Fibroblast of skin of left quadriceps (primary cell): ENCODE data around the gene ITGA11.
"Not testable (repeated sequence)": the region's sequence is repeated elsewhere in the genome, so short reads cannot be mapped to it uniquely, and the experiment has no call there.

Experiments used
- DNase-seq, 2 experiments: peaks; one replicate each; pipeline ENCODE4 v3.0.0-alpha.2; 2013; ENCODE audit warnings: low read depth in 2 of 2

Gene ITGA11

DNA sequence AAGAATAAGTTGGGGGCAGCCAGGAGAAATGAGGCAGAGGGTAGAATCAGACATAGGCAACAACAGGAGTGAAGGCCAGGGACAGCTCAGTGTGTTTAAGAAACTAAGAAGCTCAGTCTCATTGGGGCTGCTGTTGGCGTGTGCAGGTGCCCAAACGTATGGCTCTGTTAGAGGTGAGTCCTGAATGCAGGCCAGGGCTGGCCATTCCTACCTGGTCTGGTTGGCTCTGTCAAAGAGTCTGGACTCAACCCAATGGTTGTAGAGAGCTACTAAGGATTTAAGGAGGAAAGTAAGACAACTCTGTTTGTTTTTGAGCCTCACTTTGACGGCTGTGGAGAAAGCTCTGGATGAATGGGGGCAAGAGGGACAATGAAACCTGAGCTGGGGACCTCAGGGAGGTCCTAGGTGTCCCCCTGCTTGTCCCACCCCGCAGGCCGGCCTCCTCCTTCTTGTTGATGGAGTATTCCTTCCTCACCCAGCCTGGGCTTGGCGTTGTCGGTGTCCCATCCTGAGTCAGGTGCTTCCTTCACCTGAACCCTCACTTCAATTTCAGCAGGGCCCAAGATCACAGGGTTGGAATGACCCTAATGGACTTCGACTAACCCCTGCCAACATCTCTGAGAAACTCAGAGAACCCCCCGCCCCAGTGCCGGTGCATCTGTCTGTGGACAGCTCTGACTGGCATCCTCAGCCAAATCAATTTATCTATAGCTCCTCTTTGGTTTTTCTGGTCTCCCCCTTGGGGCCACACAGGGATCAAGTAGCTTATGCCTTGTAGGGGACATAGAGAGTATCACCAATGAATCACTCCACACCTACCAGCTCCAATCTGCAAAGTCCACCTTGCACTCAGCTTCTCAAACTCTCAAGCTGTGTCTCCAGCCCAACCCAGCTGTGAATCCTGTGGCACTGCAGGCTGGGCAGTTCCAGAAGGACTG is 8.3 kb downstream of the ITGA11 start:
- DNase-seq = no peak

DNA sequence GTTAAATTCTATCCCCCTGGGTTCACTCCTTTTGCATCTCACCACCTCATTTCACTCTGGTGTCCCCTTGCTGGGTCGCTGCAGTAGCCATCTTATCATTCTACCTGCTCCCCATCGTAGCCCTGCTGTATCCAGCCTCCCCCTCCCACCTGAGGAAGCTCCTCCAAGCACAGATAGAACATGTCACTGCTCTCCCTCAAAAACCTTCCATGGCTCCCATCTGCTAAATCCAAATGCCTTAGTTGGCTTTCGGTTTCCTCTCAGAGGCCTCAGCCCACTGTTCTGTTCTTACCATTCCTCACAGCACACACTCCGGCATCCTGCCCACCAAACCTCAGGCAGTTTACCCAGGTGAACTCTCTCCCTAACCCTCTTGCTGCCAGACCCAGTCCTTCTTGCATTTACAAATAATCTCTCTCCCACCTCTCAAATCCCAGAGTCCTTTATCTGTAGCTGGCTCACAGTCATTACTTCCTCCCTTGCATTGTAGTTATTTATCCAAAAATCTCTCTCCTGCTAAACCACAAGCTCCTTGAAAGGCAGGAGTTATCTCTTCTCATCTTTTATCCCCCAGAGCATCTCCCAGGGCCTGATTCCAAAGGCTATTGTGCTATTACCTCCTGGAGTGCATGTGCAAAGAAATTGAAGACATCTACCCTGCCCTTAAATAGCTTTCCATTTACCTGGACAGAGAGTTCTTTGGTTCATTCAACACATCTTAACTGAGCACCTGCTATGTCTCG is 9.4 kb downstream of the ITGA11 start:
- not testable (repeated sequence) for DNase-seq

GRCh38 chr15:68421798-68422402 is 10.1 kb downstream of the ITGA11 start:
- no peak for DNase-seq

GRCh38 chr15:68421115-68421551 is 10.8 kb downstream of the ITGA11 start:
- no peak for DNase-seq

DNA sequence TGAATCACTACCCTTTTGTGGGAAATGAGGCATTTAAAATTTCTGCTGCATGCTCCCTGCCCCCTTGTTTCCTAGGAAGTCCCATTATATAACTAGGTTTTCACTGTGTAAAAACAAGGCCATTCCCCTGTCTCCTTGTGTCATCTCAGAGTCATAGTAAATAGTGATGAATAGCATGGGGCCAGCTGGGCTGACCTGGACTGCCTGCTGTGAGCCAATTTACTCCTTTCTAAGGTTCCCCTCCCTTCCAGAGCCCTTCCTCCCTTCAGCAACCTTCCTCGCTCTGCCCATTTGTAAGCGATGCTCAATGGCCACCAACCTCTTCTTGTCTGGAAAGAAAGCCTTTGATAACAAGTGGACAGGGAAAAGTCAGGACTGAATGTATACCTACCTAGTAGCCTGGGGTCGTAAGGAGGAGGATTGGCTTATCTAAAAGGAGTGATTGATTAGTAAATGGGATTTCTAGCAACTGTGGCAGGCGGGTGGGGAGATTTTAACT is 11.7 kb downstream of the ITGA11 start:
- no peak for DNase-seq

DNA sequence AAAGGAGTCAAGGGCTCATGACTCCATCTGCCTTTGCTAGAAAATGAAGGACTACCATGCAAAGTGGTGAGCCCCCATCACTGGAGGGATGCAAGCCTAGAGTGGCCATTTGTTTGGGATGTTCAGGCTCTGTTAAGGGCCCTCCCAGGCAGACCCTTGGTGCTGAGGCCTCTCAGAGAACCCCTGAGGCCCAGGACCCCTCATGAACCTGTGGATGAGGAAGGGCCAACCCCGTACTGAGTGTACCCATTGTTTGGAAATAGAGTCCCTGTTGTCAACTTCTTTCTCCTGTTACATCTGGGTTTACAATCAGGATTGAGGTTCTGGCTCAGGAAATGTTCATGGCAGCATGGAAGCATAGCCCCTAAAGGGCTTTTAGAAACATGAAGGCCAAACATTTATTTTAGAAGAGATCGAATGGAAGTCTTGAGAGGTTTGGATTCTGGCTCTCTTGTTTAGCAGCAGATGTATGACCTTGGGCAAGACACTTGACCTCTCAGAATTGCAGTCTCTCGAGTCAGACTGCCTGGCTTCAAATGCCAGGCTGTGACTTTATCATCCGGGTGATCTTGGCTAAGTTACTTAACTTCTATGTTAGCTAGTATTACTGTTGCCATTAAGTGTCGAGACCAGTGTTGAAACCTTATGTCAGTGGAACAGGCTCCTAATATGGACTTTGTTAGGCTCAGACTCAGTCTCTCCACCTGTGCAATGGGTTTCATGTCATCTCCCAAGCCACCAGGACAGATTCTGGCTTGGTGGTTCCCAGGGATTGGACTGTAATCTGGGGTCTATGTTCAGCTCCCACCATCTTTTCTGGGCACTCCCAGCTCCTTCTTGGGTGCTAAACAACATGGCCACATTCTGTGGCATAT is 12.4 kb downstream of the ITGA11 start:
- DNase-seq = no peak

DNA sequence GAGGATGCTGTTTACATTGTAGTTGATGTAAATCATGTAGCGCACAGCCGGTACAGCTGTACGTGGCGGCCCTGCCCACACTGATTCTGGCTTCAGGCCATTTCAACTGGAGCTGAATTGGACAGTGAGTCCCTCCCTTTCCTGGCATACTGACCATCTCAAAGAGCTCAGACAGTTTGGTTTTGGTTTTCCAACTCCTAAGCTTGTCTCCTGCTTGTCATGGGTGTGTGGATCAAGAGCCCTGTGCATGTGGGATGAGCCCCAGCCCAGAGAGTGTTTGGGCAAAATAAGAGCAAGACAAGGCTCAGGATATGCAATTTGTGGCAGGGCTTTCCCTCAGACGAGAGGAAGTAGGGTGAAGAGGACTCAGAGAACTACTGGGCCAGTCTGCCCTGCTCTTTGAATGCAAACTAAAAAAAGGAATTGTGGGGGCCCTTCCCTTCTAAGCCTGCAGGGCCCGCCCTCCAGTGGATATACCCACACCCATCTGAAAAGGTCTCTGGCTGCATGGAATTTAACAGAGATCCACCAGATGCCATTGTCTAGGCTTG is 13.3 kb downstream of the ITGA11 start:
- DNase-seq = no peak

DNA sequence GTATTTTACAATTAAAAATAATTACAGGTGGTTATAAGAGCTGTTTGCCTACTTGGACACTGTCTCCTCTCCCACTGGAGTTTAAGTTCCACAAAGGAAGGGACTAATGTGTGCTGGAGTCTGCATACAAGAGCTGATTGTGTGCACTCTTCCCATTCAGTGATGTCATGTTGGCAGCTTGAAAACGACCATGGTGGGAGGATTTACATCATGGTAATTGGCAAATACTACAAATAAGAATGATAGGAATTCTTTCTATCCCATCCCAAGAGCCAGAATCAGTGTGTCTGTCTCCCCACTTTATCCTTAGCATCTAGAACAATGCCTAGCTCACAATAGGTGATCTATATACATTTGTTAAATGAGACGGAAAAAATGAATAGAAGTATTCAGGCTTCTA is 14.1 kb downstream of the ITGA11 start:
- DNase-seq = no peak

GRCh38 chr15:68417051-68417450 is 14.9 kb downstream of the ITGA11 start:
- DNase-seq = no peak

DNA sequence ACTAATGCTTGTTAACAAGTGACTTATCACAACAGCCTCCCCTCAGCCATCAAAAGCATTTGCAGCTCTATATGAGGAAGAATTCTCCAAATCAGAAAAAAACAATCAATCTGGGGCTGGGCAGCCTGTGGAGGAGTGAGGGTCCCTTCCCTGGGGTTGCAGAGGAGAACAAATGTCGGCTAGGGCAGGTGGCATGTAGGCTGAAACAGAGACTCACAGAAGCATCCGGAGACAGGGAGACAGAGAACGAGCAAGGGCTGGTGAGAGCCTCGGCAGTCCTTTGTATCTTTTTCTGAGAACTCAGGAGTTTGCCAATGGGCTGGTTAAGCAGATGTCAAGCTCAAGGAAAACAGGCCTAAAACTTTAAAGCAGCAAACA is 15.8 kb downstream of the ITGA11 start:
- DNase-seq = no peak

DNA sequence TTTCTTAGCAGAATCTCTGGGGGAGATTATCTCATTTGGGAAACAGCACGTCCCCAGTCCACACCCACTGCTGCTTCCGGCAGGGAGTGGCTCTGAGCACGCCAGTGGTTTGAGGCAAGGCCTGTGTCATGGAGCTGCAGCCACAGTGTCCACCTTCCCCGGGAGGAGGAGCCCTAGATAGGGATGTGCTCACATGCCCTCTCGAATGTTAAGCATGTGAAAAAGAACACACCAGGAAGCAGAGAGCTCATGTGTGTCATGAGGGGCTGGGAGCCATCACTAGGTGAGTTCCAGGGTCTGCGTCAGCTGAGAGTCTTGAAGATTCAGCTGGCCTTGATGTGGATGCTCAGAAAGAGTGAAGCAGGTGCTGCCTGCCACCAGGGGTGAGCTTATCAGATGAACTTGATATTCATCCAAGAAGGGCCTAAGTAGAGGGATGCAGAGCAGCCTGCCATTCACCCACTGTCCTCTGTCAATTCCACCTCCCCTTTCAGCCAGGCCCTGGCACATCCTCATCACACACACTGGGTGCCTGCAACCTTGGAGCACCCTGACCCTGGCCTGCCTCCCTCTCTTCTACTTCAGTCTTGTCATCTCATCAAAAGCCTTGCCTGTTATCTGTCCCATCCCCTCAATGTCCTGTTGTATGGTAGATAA is 16.3 kb downstream of the ITGA11 start:
- DNase-seq = no peak

DNA sequence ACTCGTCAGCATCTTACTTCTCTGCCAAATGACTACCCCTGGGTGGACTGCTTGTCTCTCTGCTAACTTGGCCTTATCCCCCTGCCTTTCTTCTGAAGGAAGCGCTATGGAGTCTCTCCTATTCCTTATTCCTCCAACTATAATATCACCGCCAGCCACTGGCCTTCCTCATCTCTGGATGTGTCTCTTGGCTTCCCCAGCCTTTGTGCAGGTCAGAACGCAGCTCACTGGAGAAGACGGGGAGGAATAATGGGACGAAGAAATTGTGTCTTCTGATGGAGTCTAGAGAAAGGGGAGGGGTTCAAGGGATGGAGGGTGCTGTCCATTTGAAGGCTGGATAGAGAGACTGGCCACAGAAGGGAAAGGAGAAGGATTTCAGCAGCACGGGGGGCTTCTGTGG is 16.9 kb downstream of the ITGA11 start:
- DNase-seq = no peak

DNA sequence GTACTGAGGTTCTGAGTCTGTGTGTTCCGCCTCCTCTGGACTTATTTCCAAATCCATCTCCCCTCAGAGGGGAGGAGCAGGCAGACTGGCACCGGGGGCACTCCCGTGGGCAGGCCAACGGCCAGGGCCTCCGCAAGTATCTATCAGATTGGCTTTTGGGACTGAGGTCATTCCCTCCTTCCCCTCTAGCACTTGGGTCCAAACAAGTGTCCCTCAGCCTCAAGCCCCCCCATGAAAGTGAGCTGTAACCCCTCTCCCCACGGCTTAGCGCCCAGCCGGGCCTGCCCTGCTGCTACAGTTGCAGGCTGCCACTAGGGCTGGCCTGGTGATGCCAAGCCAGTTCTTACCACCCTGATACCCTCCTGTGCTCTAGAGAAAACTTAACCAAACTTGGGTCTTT is 17.4 kb downstream of the ITGA11 start:
- DNase-seq = no peak

DNA sequence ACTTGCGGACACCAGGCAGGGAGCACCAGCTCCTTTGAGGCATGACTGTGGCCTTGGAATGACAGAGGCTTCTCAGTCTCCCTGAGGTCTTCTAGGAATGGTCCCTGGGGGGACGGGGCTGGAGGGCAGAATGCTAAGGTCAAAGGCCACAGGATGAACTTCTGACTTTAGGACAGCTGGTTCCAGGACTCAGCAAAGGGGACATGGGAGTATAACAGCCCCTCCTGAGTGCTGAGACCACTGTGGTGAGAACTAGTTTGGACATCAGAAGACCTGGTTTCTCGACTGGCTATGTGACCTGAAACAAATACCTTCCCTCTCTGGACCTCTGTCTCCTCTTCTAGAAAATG is 17.8 kb downstream of the ITGA11 start:
- no peak for DNase-seq

GRCh38 chr15:68413363-68414205 is 18.4 kb downstream of the ITGA11 start:
- no peak for DNase-seq

- no peak for DNase-seq
These were observed 19.7 kb downstream of the ITGA11 start for GRCh38 chr15:68412218-68412617.

DNA sequence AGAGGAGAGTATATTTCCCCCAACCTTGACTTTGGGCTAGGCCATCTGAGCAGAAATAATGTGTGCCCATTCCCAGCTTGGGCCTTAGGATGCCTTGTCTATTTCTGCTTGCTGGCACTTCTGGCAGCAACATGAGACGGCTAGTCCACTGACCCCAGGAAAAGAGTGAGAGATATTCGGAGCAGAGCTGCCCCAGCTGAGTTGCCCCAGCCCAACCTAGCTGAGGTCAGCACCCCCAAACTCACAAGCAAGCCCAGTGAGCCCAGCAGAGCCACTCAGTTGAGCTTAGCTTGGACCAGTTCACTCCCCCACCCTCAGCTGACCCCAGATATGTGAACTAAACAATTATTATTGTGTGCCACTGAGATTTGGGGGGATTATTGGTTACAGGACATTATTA is 20.2 kb downstream of the ITGA11 start:
- DNase-seq = no peak

DNA sequence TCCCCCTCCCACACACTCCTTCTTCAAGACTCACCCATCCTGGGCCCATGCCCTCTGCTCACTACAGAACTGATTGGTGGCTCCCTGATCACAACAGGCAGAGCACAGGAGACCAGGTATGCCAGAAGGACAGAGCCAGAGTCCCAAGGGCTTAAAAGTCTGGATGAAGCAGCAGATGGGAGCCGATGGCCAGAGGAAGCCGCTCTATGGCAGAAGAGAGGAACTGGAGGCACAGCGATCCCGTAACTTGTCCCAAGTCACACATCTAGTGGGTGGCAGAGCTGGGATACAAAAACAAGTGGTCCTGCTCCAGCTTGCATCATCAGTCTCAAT is 20.7 kb downstream of the ITGA11 start:
- no peak for DNase-seq

DNA sequence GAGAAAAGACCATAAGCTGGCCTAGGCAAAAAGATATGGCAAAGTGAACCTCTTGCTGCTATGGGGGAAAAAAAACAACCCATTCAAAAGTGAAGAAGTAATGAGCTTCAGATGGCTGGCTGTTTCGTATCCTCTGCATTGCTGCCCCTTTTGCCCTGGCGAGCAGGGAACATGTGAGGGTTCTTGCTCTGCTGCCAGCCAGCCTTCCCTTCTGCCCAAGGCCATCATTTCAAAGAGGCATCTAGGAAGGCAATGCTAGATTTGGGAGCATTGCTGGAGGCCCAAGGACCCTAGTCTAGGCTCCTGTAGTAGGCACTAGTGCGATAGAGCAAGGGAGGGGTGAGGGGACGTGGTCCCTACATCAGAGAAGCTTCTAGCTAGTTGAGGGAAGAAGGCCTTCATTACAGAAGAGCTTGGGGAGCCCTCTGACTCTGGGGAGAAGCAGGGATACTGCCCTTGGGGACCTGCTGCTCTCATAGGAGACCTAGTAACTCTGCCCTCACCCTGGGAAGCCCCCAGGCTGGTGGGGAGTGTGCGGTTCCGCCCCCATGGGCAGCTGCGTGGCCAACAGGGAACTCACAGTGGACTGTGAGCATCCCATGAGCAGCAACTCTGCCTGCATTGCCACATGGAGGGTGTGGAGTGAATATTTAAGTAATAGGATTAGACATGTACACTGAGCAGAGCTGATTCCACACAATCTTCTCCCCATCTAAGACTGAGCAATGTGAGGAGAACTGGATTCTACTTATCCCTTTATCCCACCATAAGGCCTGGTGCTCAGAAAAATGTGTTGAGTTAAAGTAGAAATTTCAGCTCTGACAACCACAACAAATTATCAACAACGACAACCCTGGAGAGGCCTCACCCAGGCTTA is 21.3 kb downstream of the ITGA11 start:
- no peak for DNase-seq
